LHCN-M2 (cell line): ENCODE measurements around the gene TAF11. TPM values are rescaled to one million over a fixed set of nuclear protein-coding genes. Genes with fewer than 3 reads are reported as not detected.
A peak's percentile ranks its signal among the peaks of the same experiment; 100 is the strongest.
"Not testable (repeated sequence)": the region's sequence is repeated elsewhere in the genome, so short reads cannot be mapped to it uniquely, and the experiment has no call there.

ENCODE experiments used
- DNase-seq: peaks from one replicate; pipeline ENCODE4 v3.0.0-alpha.2; 2012; ENCODE audit warnings: low read depth
- total RNA-seq: library from RNA; depleted of rRNA; stranded (reverse); fragments of >200 nt; gene quantifications from 2 replicates; pipeline ENCODE4 v1.2.3, GENCODE V29; 2014

The TAF11 gene
- total RNA-seq, 1 experiment from 2014 or later, result 20.0 TPM

DNA sequence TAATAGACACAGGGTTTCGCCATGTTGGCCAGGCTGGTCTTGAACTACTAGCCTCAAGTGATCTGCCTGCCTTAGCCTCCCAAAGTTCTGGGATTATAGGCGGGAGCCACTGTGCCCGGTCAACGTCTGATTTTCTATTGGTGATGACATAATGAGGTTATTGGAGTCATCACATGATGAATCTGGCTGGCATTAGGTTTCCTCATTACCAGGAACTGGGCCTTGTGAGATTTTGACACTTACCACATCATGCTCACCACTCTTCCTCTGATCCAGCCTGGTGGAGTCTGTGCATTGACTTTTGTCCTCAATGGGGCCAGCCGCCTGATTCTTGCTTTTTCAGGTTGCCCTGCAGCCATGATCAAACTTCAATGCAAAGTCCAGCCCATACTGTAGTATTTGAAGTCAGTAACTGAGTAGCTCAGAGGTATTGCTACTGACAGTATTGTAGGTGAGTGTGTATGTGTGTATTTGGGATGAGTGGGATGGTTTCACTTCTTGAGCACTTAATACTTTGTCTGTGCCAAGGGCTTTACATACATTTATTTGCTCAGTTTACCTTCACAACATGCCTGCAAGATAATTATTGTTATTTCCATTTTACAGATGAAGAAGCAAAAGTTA lies 17.3 kb upstream of the TAF11 start:
- DNase-seq, result no peak

DNA sequence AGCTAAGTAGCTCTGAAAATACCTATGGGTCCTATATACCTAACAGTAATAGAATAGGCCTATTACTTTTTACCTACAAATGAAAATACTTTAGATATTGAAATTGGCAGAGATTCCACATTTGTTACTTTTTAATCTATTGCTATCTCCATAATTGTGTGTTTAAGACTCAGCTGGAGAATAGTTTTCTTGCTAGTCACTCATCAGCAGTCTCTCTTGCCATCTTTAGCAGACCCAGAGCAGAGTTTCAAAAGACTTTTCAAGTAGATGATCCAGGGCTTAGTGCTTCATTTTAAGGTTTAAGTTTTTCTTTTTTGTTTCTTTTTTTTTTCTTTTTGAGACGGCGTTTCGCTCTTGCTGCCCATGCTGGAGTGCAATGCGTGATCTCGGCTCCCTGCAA lies 14.1 kb upstream of the TAF11 start:
- DNase-seq, result no peak

DNA sequence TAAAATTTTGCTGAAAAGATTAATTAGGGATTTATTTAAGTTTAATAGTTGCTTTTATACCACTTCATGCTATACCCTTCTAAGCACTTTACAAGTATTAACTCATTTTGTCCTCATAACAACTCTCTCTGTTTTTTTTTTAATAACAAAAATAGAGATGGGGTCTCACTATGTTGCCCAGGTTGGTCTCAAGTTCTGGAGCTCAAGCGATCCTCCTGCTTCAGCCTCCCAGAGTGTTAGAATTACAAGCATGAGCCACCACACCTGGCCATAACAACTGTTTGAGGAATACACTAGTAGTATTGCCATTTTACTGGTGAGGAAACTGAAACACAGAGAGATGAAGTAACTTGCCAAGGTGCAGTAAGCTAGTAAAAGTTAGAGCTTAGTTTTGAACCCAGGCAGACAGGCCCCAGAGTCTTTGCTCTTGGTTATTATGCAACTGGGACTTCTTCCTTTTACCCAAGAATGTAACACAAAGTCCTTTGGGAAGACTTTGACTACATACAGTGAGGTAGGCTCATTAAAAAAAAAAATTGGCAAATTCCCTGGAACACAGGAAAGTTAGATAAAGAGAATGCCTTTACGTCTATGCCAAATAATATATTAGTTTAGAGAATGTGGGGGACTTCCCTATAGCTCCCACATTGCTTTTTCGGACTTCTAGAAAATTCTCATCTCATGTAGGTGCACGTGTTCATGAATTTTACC lies 12.6 kb upstream of the TAF11 start:
- no peak for DNase-seq

DNA sequence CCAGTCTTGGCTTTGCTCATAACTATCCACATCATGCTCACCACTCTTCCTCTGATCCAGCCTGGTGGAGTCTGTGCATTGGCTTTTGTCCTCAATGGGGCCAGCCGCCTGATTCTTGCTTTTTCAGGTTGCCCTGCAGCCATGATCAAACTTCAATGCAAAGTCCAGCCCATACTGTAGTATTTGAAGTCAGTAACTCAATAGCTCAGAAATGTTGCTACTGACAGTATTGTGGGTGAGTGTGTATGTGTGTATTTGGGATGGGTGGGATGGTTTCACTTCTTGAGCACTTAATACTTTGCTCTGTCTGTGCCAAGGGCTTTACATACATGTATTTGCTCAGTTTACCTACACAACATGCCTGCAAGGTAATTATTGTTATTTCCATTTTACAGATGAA lies 11.9 kb upstream of the TAF11 start:
- not testable (repeated sequence) for DNase-seq

DNA sequence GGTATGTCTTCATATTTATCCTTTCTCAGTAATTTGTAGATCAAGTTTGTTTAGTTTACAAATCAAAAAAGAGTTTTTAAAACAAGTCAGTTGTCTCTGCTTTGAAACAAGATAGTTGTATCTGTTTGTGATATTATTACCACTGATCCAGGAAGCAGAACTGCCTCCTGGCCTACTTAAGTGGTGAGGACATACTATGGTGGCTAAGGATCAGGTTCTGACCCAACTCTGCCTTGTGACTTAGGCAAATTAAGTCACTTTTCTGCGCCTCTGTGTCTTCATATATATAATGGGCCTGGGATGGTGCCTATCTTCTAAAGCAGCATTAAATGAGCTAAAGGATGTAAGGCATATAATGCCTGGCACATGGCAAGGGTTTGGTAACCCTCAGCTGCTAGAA lies 9.9 kb upstream of the TAF11 start:
- DNase-seq, result no peak

DNA sequence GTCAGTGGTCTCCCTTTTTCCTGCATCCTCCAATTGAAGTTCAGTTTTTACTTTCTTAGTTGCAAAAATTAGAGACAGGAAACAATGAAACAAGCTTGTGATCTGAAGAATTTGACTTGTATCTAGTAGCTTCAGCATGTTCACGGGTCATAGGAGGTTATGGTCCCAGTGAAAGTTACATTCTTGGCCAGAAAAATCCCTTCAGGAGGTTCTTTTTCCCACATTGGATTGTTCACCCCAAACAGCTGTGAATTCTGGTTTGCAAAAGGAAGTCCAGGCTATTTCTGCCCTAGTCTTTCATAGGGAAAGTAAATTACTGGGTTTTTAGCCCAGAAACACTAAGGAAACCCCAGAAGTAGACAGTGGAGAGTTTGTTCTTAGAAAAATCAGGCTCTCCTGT lies 9.3 kb upstream of the TAF11 start:
- no peak for DNase-seq

DNA sequence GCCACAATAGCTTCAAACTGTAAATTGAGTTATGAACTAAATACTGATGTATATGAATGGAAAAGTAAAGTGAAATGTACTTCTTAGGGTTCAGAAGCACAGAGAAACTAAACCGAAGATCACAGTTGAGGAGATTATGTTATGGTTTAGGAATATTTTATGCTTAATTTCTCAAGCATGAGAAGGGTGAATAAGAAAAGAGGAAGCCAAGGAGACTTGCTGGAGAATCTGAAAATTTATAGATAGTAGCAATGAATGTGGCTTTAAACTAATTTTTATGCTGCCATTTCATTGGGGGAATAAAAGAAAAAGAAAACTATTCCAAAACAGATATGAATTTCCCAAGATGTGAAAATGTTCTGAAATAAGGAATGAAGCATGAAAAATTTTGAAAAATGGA lies 6.9 kb upstream of the TAF11 start:
- DNase-seq, result no peak

DNA sequence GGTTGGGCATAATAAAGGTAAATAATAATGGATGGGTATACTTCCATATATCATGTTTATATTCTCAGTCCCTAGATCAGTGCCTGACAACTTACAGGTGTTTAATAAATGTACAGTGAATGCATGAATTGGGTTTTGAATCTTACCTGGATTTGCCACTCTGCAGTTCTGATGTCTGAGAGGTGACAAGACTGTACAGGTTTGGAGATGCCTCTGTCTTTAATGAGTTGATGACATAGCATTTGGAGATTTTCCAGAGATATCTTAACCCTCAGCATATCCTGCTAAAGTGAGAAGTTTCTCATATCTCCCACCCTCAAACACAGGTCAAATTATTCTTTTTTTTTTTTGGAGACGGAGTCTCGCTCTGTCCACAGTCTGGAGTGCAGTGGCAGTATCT lies 3.5 kb upstream of the TAF11 start:
- no peak for DNase-seq

DNA sequence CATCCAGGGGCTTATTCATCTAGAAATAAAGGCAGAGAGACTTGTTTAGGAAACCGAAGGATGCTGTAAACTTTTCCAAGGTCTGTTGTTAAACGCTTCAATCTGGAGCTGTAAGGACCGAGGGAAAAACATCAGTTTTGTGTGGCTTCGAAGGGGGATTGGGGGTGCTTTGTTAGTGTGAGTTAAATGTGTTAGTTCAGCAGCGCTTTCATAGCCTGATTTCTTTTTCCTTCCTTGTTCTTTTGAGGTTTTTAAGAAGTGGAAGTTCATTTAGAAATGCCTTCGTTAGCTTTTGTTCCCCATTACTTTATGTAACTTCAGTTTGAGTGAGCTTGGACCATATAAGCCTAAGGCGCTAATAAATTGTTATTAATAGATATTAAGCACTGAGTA lies 2.7 kb upstream of the TAF11 start:
- no peak for DNase-seq

DNA sequence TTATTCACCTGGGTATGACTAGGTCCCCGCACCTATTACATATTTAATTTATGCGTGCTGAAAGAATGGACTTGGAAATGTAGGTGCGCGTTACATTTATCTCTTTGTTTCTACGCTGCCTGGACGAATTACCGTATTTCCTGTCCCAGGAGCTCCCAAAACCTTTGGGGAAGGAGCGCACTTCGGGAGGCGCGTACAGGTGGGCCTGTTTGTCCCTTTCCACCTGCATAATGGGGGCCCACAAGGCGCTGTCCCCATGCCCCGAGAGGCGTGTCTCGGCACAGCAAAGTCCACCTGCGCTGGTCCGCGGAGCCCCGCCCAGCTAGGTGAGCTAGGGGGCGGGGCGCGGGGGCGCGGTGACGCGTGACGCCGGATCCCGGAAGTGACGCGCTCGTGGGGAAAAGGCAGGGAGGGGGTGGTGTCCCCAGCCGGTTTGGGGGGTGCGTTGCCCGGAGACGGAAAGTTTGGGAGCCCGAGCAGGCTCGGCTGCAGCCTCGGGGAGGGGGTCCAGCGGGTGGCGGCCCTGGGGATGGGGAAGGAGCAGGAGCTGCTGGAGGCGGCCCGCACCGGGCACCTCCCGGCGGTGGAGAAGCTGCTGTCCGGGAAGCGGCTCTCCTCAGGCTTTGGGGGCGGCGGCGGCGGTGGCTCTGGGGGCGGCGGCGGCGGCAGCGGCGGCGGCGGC lies 1.2 kb upstream of the TAF11 start, which contains the start of gene ANKS1A:
Gene ANKS1A, plus strand, starts transcription at position 382 of the 682 bp plus-strand sequence. Its CDS starts 148 bp downstream, at position 530.
- DNase-seq, result peak; percentile 32

DNA sequence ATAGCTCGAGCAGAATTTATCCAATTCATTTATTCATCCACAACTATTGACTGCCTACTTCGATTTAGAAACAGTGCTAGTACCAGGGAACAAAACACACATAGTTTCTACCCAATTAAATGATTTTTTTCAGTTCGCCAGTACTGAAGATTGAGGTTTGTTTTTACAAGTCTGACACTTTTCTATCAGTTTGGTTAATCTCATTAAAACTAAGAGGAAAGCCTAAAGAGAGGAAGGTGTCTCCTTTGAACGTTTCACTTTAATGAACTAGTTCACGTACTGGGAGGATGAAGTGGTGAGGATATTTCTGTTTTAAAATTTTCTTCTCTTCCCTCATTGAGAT lies 643 bp upstream of the TAF11 start:
- DNase-seq, result no peak

DNA sequence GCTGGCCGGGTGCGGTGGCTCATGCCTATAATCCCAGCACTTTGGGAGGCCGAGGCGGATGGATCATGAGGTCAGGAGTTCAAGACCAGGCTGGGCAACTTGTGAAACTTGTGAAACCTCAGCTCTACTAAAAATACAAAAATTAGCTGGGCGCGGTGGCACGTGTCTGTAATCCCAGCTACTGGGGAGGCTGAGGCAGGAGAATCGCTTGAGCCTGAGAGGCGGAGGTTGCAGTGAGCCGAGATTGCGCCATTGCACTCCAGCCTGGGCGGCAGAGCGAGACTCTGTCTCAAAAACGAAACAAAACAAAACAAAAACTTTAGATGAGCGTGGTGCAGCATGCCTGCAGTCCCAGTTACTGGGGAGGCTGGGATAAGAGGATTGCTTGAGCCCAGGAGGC lies 2.0 kb downstream of the TAF11 start:
- not testable (repeated sequence) for DNase-seq

DNA sequence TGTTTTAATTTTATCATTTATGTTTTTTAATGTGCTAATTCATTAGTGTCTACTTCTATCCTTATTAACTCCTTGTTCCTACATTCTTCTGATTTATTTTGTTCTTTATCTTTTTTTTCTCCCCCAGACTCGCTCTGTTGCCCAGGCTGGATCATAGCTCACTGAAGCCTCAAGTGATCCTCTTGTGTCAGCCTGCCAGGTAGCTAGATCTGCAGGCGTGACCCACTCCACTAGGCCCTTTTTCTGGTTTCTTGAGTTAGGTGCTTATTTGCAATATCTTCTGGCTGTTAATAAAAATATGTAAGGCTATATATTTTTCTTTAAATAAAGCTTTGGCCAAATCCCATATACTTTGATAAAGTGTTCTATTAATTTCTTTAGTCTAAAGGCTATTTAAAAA lies 2.8 kb downstream of the TAF11 start:
- no peak for DNase-seq

DNA sequence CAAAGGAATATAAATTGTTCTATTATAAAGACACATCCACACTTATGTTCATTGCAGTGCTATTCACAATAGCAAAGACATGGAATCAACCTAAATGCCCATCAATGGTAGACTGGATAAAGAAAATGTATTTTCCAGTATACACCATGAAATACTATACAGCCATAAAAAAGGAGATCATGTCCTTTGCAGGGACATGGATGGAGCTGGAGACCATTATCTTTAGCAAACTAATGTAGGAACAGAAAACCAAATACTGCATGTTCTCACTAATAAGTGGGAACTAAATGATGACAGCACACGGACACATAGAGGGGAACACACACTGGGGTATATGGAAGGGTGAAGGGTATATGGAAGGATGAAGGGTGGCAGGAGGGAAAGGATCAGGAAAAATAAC lies 3.8 kb downstream of the TAF11 start:
- not testable (repeated sequence) for DNase-seq

DNA sequence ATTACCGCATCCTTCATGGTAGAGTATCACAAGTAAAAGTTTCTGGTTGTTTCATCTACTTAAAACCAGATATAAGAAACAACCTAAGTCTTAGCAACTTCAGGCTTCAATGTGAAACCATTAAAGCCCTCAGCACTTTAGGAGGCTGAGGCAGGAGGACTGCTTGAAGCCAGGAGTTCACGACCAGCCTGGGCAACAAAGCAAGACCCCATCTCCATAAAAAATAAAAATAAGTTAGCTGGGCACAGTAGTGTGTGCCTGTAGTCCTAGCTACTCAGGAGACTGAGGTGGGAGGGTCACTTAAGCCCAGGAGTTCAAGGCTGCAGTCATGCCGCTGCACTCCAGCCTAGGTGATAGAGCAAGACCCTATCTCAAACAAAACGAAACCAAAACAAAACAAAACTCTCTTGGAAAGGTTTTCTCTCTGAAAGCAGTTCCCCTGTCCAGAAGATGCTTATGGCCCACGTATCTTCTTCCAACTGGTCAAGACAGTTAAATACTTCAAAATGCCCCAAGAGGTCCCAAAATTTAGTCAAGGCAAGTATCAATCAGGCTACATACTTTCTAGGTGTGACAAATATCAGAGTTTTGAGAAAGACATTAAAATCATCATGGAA lies 9.9 kb downstream of the TAF11 start:
- DNase-seq, result no peak

DNA sequence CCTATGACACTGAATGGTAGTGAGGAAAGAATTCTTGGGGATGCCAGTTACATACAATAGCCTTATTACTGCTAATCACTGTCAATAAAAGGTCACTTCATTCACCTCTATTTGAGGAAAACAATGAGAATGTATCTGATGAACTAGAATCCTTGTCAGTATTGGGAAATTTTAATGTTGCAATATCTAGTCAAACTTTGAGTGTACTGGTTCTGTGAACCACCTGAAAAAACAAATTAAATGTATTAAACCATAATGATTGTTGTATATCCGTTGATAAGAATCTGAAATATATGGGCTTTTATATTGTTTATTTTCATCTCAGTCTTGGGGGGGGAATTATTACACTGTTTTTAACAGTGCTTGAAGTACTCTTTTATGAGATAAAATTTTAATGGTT lies 10.6 kb downstream of the TAF11 start:
- no peak for DNase-seq

DNA sequence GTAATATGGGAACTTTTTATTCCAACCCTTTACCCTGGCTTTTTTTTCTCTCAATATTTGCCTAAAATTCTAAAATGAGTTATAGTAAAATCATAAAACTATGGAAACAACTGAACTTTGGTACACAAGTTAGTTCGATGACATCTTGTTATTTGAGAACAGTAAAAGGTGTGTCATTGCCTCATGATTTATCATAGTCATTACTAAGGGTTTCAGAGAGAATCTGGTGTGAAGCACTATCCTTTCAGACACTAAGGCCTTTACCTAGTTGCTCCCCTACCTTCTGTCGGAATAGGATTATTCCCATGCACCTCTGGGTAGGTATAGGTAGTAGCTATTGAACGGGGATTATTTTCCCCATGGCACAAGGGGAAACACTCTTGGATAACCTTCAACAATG lies 11.4 kb downstream of the TAF11 start:
- no peak for DNase-seq

DNA sequence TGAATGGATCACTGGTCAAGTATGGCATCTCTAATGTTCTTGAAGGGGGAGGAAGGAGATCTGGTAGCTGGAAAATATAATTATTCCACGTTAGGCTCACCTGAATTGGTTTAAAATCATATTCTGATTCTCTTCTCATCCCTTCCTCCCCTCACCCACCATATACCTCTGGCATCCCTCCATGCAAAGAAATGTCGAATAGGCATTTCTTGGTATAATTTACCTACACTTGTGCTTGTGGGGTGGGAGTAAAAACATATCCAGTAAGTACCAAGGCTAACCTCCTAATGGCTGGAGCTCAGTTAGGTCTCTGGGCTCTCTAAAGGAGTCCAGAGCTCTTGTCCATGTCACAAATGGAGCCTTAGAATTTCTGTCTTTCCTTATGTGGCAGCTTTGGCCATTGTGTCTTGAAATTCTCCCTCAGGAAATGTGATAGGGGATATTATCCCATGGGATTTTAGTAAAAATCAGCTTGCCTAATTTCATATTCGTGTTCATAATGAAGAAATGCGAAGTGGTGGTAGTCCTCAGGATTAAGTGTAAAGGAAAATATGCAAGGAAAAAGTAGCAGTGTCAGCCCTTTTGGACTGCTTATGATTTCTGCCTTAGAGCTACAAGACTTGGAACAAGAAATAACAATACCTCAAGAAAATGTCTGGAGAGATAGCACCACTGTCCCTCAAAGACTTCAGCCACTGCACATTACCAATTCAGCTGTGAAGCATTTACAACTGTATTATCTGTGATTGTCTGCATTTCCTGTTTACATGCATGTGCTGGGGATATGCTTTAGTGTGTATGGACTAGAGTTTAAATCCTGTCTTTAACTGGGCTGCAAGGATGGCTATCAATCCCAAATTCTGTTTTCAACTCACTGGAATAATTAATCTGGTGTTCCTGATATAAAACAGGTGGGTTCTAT lies 12.3 kb downstream of the TAF11 start:
- DNase-seq, result no peak

DNA sequence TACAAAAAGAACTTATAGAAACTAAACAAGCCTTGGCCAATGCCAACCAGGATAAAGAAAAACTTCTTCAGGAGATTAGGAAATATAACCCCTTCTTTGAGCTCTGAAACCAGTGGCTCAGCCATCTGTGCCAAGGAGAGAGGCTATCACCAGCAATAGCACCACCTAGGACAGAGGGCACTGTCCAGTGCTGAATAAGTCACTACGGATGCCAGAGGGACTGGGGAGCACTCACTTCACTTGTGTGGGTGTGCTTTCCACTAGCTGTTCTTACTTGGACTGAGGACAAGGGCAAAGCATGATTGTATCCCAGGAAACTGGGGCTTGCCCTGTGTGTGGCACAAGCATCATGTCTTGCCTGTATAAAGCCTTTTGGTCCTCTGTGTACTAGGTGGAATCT lies 15.5 kb downstream of the TAF11 start:
- DNase-seq, result no peak

DNA sequence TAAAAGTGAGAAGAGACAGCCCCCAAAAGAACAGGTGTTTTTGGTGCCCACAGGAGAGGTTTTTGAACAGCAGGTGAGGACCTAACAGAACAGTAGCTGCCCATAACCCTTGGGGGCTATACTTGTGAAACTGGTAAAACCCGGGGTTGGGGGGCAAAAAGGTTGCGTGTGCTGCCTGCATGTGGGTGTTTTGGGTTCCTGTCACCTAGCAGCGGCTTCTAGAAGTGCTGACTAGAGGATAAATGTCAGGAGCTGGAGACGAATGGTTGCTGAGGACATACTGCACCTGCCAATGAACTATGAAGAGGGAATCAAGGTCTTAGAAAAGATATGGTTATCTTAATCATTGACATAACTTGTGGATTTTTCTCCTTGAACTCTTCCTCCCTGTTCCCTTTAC lies 16.0 kb downstream of the TAF11 start:
- DNase-seq, result no peak

DNA sequence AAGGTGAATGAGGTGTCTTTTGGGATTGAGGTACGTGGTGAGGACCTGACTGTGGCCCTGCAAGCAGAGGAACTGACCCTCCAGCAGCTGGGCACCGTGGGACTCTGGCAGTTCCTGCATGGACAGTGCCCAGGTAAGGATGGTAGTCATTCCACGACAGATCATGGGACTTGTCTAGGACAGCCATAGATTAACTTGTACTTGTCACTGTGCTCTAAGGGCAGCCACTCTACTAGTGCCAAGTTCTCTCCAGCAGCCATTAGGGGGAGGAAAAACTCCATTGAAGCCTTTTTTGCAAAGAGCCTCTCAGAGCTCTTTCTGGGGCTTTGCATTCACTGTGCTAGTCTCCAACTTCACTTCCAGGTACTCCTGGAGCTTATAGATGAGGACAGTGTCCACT lies 20.4 kb downstream of the TAF11 start:
- DNase-seq, result no peak

DNA sequence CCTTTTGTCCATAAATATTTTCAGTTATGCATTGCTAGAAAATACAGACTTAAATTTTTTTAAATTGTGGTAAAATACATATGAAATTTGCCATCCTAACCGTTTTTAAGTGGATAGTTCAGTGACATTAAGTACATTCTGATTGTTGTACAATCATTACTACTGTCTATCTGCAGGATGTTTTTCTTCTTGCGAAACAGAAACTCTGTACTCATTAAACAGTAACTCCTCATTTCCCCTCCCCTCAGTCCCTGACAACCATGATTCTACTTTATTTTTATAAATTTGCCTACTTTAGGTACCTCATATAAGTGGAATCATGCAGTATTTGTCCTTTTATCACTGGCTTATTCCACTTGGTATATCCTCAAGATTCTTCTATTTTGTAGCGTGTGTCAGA lies 21.3 kb downstream of the TAF11 start:
- no peak for DNase-seq
